H1 (cell line): ENCODE results near the gene ATP11A. TPM values are rescaled to one million over a fixed set of nuclear protein-coding genes. Genes with fewer than 3 reads are reported as not detected.

Experiments used
- CTCF ChIA-PET: fragments of 300-600 bp; sonication (Branson Sonifier 250); formaldehyde crosslinking; loops from one replicate; lab custom pipeline; 2021; ENCODE audit not compliant: partially characterized antibody; lab: Charles Lee
- POLR2A ChIA-PET: fragments of 300-600 bp; sonication (Branson Sonifier 250); formaldehyde crosslinking; loops from one replicate; lab custom pipeline; 2021; ENCODE audit warnings: inconsistent platforms; ENCODE audit not compliant: partially characterized antibody; lab: Charles Lee
- DNase-seq, 2 experiments: peaks; one replicate each; pipeline versions ENCODE4 v3.0.0 to v3.0.0-alpha.2; 2010 to 2022; ENCODE audit warnings: low spot score in 2 of 2, low read depth in 1 of 2, mixed read lengths in 1 of 2
- FAIRE-seq: peaks from 2 replicates; lab custom pipeline; 2011; peaks lifted over from hg19 to GRCh38; lab: Jason Lieb, UNC
- H2AFZ ChIP-seq: 2 replicates; pipeline ENCODE4 v1.8.1; 2012; ENCODE audit warnings: low read length, inconsistent platforms
- H2AK5ac ChIP-seq: 2 replicates; pipeline ENCODE4 v1.6.1; 2013; ENCODE audit warnings: low read depth, low read length
- H2BK120ac ChIP-seq: replicated peaks from 2 replicates; pipeline ENCODE3; 2013; ENCODE audit warnings: low read depth, low read length, inconsistent platforms
- H2BK12ac ChIP-seq: 2 replicates; pipeline ENCODE4 v1.6.1; 2013; ENCODE audit warnings: low read depth, low read length
- H2BK15ac ChIP-seq: 2 replicates; pipeline ENCODE4 v1.6.1; 2013; ENCODE audit warnings: low read length
- H2BK20ac ChIP-seq: 2 replicates; pipeline ENCODE4 v1.6.1; 2013; ENCODE audit warnings: low read length
- H2BK5ac ChIP-seq: 2 replicates; pipeline ENCODE4 v1.6.1; 2013; ENCODE audit warnings: low read depth, low read length
- H3K14ac ChIP-seq: 2 replicates; pipeline ENCODE4 v1.6.1; 2013; ENCODE audit warnings: inconsistent platforms; ENCODE audit not compliant: insufficient read length
- H3K18ac ChIP-seq: 2 replicates; pipeline ENCODE4 v1.6.1; 2013; ENCODE audit warnings: low read length; ENCODE audit errors: extremely low read depth
- H3K23ac ChIP-seq: 2 replicates; pipeline ENCODE4 v1.6.1; 2013; ENCODE audit warnings: inconsistent platforms; ENCODE audit not compliant: insufficient read length
- H3K23me2 ChIP-seq: 2 replicates; pipeline ENCODE4 v1.6.1; 2013; ENCODE audit warnings: low read depth, low read length
- H3K27ac ChIP-seq: 2 replicates; pipeline ENCODE4 v1.6.1; 2011; ENCODE audit warnings: low read depth, low read length, inconsistent platforms
- H3K27me3 ChIP-seq, 4 experiments: replicated peaks in 1 of 4; 1 replicate in 1 of 4; 2 replicates in 3 of 4; pipeline versions ENCODE4 v1.6.1 to v1.8.1; 2011 to 2013; ENCODE audit warnings: low read length in 3 of 4, mild to moderate bottlenecking in 3 of 4, inconsistent platforms in 2 of 4, mixed read lengths in 2 of 4, moderate library complexity in 1 of 4; ENCODE audit not compliant: control insufficient read depth in 3 of 4, insufficient read depth in 3 of 4; ENCODE audit errors: extremely low read depth in 1 of 4
- H3K36me3 ChIP-seq, 4 experiments: 2 replicates each; pipeline versions ENCODE4 v1.6.1 to v1.8.1; 2011 to 2013; ENCODE audit warnings: mild to moderate bottlenecking in 4 of 4, low read length in 3 of 4, moderate library complexity in 2 of 4, control low read depth in 1 of 4, inconsistent platforms in 1 of 4; ENCODE audit not compliant: insufficient read depth in 4 of 4, control insufficient read depth in 2 of 4
- H3K4ac ChIP-seq: replicated peaks from 2 replicates; pipeline ENCODE3; 2013; ENCODE audit warnings: low read length, low read depth, mixed read lengths, inconsistent platforms; ENCODE audit not compliant: insufficient read length
- H3K4me1 ChIP-seq, 4 experiments: replicated peaks in 1 of 4; 1 replicate in 1 of 4; 2 replicates in 3 of 4; pipeline versions ENCODE4 v1.6.1 to v1.8.1; 2011 to 2013; ENCODE audit warnings: low read length in 3 of 4, inconsistent platforms in 2 of 4, mixed read lengths in 1 of 4; ENCODE audit not compliant: insufficient read depth in 4 of 4, control insufficient read depth in 3 of 4
- H3K4me2 ChIP-seq, 2 experiments: 2 replicates each; pipeline versions ENCODE4 v1.6.1 to v1.8.1; 2011 to 2013; ENCODE audit warnings: low read depth in 2 of 2, low read length in 2 of 2, control low read depth in 1 of 2, inconsistent platforms in 1 of 2, mild to moderate bottlenecking in 1 of 2; ENCODE audit not compliant: insufficient read depth in 1 of 2
- H3K4me3 ChIP-seq, 4 experiments: fragments of 200-600, 300-600 bp in 1 of 4; sonication (generic), shearing (Covaris generic), sonication (Bioruptor Twin) in 1 of 4; 2 replicates each; pipeline versions ENCODE4 v1.5.1 to v1.8.1; 2011 to 2016; ENCODE audit warnings: low read length in 4 of 4, low read depth in 3 of 4, control low read depth in 2 of 4, inconsistent platforms in 2 of 4, mild to moderate bottlenecking in 2 of 4, mixed read lengths in 1 of 4, moderate library complexity in 1 of 4; ENCODE audit not compliant: insufficient read depth in 2 of 4; ENCODE audit errors: extremely low read depth in 1 of 4
- H3K56ac ChIP-seq: replicated peaks from 2 replicates; pipeline ENCODE3; 2013; ENCODE audit warnings: low read depth, mild to moderate bottlenecking, mixed read lengths, low read length, inconsistent platforms; ENCODE audit not compliant: insufficient read length
- H3K79me1 ChIP-seq: 2 replicates; pipeline ENCODE4 v1.6.1; 2013; ENCODE audit warnings: low read depth, low read length, control low read depth
- H3K79me2 ChIP-seq, 2 experiments: 2 replicates each; pipeline versions ENCODE4 v1.6.1 to v1.8.1; 2012 to 2013; ENCODE audit warnings: low read length in 2 of 2, mild to moderate bottlenecking in 2 of 2, inconsistent platforms in 1 of 2; ENCODE audit not compliant: insufficient read depth in 2 of 2, control insufficient read depth in 1 of 2
- H3K9ac ChIP-seq, 4 experiments: replicated peaks in 1 of 4; 1 replicate in 1 of 4; 2 replicates in 3 of 4; pipeline versions ENCODE4 v1.6.1 to v1.8.1; 2011 to 2013; ENCODE audit warnings: low read depth in 3 of 4, low read length in 3 of 4, control low read depth in 2 of 4, mild to moderate bottlenecking in 2 of 4, moderate library complexity in 2 of 4, inconsistent platforms in 1 of 4; ENCODE audit errors: extremely low read depth in 1 of 4
- H3K9me3 ChIP-seq, 2 experiments: 2 replicates each; pipeline versions ENCODE4 v1.6.1 to v1.8.1; 2012 to 2013; ENCODE audit warnings: mild to moderate bottlenecking in 2 of 2, moderate library complexity in 2 of 2, control low read depth in 1 of 2, inconsistent platforms in 1 of 2, low read depth in 1 of 2, low read length in 1 of 2, mixed read lengths in 1 of 2; ENCODE audit not compliant: insufficient read depth in 2 of 2
- H4K20me1 ChIP-seq, 2 experiments: replicated peaks in 1 of 2; 2 replicates each; pipeline versions ENCODE3 to v1.8.1; 2011 to 2013; ENCODE audit warnings: inconsistent platforms in 2 of 2, low read length in 2 of 2, mild to moderate bottlenecking in 1 of 2; ENCODE audit not compliant: insufficient read depth in 2 of 2, control insufficient read depth in 1 of 2
- H4K5ac ChIP-seq: 2 replicates; pipeline ENCODE4 v1.6.1; 2013; ENCODE audit warnings: low read length, low read depth, mixed read lengths, inconsistent platforms; ENCODE audit not compliant: insufficient read length
- H4K8ac ChIP-seq: 2 replicates; pipeline ENCODE4 v1.8.0; 2013; ENCODE audit warnings: mild to moderate bottlenecking, moderate library complexity, low read length, inconsistent platforms; ENCODE audit not compliant: insufficient read depth; ENCODE audit errors: extremely low read depth
- H4K91ac ChIP-seq: replicated peaks from 2 replicates; pipeline ENCODE3; 2013; ENCODE audit warnings: low read length, mixed read lengths, inconsistent platforms; ENCODE audit not compliant: insufficient read length
- ASH2L ChIP-seq: fragments of 200-600, 300-600 bp; sonication (generic); IDR thresholded peaks from one replicate; pipeline ENCODE4 v1.7.1; 2017; ENCODE audit warnings: low read length
- SUZ12 ChIP-seq: fragments of 200-600 bp; sonication (generic); IDR thresholded peaks from 2 replicates; pipeline ENCODE4 v1.6.1; 2012; ENCODE audit warnings: mild to moderate bottlenecking, inconsistent platforms, low read length, moderate library complexity, mixed read lengths
- TAF1 ChIP-seq: IDR thresholded peaks from 2 replicates; pipeline ENCODE4 v1.6.1; 2011; ENCODE audit warnings: mild to moderate bottlenecking, low read depth, low read length
- WGBS, 2 experiments: shearing (Covaris generic) in 1 of 2; methylation state at CpG; one replicate each; pipeline versions ENCODE4 v1.1.6 to v1.1.7; 2013 to 2015; ENCODE audit warnings: low lambda C conversion rate in 2 of 2, mixed read lengths in 2 of 2, inconsistent platforms in 1 of 2, low coverage in 1 of 2, missing lambda C conversion rate in 1 of 2; ENCODE audit not compliant: insufficient replicate concordance in 2 of 2, insufficient coverage in 1 of 2, insufficient read length in 1 of 2; ENCODE audit errors: extremely low coverage in 1 of 2, missing lambda C conversion rate in 1 of 2; 5-methylcytosine and 5-hydroxymethylcytosine counted together
- polyA plus RNA-seq, 7 experiments: library from polyadenylated mRNA; depleted of rRNA in 3 of 7; stranded (reverse) in 5 of 7; unstranded in 2 of 7; fragments of >200 nt in 5 of 7; fragments of 200-250 nt in 2 of 7; gene quantifications; 1 replicate in 5 of 7; 2 replicates in 1 of 7; 4 replicates in 1 of 7; pipeline versions ENCODE4 v1.2.1 to v1.2.3, GENCODE V29; 2011 to 2013; ENCODE audit warnings: missing spikeins in 2 of 7, mixed read lengths in 2 of 7
- total RNA-seq: library from RNA; stranded (reverse); fragmentation: NEBNext Ultra II Directional; extraction: Animal tissue kit (Norgen Biotek cat#: 25700); gene quantifications from 2 replicates; pipeline ENCODE4 v1.2.1, GENCODE V29; 2021
- TF ChIP-seq, protein P1 (sequence below): IDR thresholded peaks from 2 replicates; pipeline ENCODE4 v1.6.1; 2012; ENCODE audit warnings: inconsistent platforms
- TF ChIP-seq, protein P2 (sequence below): IDR thresholded peaks from 2 replicates; pipeline ENCODE4 v1.6.1; 2012; ENCODE audit warnings: inconsistent platforms

ATP11A gene
- total and polyA plus RNA-seq, 2 of the 8 experiments (the other 6 are each of a cell fraction or from before 2014, with no cell fraction given): 28.8 to 72.9 TPM

DNA sequence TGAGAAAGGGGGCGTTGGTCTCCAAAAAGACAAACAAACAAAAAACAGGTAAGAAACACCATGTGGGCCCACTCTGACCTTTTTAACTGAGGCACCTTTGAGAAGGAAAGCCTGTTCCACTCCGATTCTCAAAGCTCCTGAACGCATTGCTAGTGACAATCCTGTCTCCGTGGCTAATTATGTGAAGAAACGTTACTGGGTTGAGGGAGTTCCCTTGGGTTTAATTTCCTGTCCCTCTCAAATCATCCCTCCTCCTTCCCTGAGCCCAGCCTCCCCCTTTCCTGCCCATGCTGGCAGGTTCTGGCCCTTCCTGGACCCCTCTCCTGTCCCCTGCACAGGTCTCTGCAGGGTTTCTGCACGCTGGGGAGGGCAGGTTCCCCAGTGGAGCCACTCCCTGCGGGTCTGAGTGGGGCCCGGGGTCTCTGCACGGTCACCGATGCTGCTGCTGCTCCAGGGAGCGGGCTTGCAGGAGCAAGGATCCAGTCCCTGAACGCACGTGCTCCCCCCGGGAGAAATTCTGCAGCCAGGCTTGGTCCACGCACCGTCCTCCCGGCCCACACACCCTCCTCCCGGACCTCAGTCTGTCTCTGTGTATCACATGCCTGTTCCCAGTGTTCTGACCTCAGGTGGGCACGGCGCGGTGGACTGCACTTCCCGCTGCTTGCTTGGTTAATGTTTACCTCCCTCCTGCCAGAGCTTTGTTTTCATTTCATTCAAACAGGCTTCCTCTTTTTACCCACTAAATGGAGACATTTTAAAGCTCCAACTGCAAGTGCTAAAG is 202.8 kb downstream of the ATP11A start:
- H4K20me1 ChIP-seq: peaks cover 0 to 7% of the 10 kb centered on the region in 2 experiments
- TF ChIP-seq SUZ12 (0 out of 2 replicates have a peak, but pooled peaks have one; percentile 47), TAF1 (no peak), ASH2L (no peak)
- TF ChIP-seq, protein P1, sequence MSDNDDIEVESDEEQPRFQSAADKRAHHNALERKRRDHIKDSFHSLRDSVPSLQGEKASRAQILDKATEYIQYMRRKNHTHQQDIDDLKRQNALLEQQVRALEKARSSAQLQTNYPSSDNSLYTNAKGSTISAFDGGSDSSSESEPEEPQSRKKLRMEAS: peak; percentile 74
- TF ChIP-seq, protein P2, sequence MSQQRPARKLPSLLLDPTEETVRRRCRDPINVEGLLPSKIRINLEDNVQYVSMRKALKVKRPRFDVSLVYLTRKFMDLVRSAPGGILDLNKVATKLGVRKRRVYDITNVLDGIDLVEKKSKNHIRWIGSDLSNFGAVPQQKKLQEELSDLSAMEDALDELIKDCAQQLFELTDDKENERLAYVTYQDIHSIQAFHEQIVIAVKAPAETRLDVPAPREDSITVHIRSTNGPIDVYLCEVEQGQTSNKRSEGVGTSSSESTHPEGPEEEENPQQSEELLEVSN: peak; percentile 42; the same call in 1 of the 2 replicates
- TF ChIP-seq, all 59 proteins: peak for 3
- 21% methylated on average over 22 of the region's 22 CpGs; no CpG with 5 or more reads in 1 of the 2 experiments for WGBS, 2 experiments
- Histone ChIP-seq H3K56ac (no peak overlapping the region), H2BK15ac (peak overlapping the region; percentile 73; the same call in 1 of the 2 replicates), H3K23me2 (peaks cover 5% of the 10 kb centered on the region; the same call in 1 of the 2 replicates), H2AK5ac (0 out of 2 replicates have a peak overlapping the region, but pooled peaks have one; percentile 18), H4K5ac (no peak overlapping the region), H2AFZ (0 out of 2 replicates have a peak overlapping the region, but pooled peaks have one; percentile 74), H2BK120ac (no peak overlapping the region), H3K27me3 (peaks cover 0 to 16% (median 13%) of the 10 kb centered on the region in 4 experiments; a peak in 6 of 7 replicates), H2BK12ac (peak overlapping the region; percentile 99; the same call in 1 of the 2 replicates), H3K14ac (no peak overlapping the region), H3K4me2 (peak overlapping the region; percentile 58 to 71), H3K23ac (no peak overlapping the region), H3K79me1 (peaks cover 2% of the 10 kb centered on the region; the same call in 1 of the 2 replicates), H3K27ac (no peak overlapping the region), H2BK5ac (peak overlapping the region; percentile 82; the same call in 1 of the 2 replicates), H3K36me3 (no peaks in the 10 kb centered on the region), H3K79me2 (peaks cover 0 to 3% of the 10 kb centered on the region in 2 experiments; a peak in 1 of 4 replicates), H2BK20ac (peak overlapping the region; percentile 37), H3K4me3 (peak overlapping the region in 3 of 4 experiments; percentile 13 to 54 (median 32); a peak in 5 of 8 replicates), H3K9ac (peak overlapping the region in 1 of 4 experiments; percentile 39; a peak in 1 of 7 replicates), H4K8ac (0 out of 2 replicates have a peak overlapping the region, but pooled peaks have one; percentile 21), H3K4me1 (peaks cover 7 to 50% (median 40%) of the 10 kb centered on the region in 4 experiments), H3K9me3 (no peaks in the 10 kb centered on the region), H4K91ac (peak overlapping the region; percentile 49), H3K18ac (peak overlapping the region; percentile 96), H3K4ac (no peak overlapping the region)
- CTCF ChIA-PET: interaction anchor here (0.7 to 3.6 kb wide), 8 partner anchors 8 to 252 kb away, joined by 3 to 12 read pairs (median 4); no protein-coding TSS in a partner anchor
- FAIRE-seq (peak; percentile 32), DNase-seq (peak in 1 of 2 experiments; percentile 73)
- POLR2A ChIA-PET: interaction anchor here (0.6 to 3.8 kb wide), 5 partner anchors 9 to 161 kb away, joined by 3 to 17 read pairs (median 3); no protein-coding TSS in a partner anchor
